GM19099 (cell line): ENCODE measurements around the gene LARGE1.

ENCODE experiments used
- POLR2A ChIP-seq: IDR thresholded peaks from 3 replicates; pipeline ENCODE4 v1.6.1; 2011; ENCODE audit warnings: low read depth; ENCODE audit not compliant: insufficient read length; ENCODE audit errors: extremely low read depth

The LARGE1 gene

GRCh38 chr22:33879796-33880195, 40.5 kb downstream of the LARGE1 start:
- no peak for TF ChIP-seq POLR2A

- no peak for TF ChIP-seq POLR2A
These were observed 45.0 kb downstream of the LARGE1 start for GRCh38 chr22:33875316-33875715.

- TF ChIP-seq POLR2A, result no peak
These were observed 46.1 kb downstream of the LARGE1 start for GRCh38 chr22:33874206-33874605.

GRCh38 chr22:33873666-33874065, 46.6 kb downstream of the LARGE1 start:
- TF ChIP-seq POLR2A, result no peak

GRCh38 chr22:33873186-33873585, 47.1 kb downstream of the LARGE1 start:
- no peak for TF ChIP-seq POLR2A

GRCh38 chr22:33871935-33872334, 48.3 kb downstream of the LARGE1 start:
- TF ChIP-seq POLR2A, result no peak

GRCh38 chr22:33869946-33870345, 50.3 kb downstream of the LARGE1 start:
- no peak for TF ChIP-seq POLR2A

GRCh38 chr22:33867971-33868370, 52.3 kb downstream of the LARGE1 start:
- TF ChIP-seq POLR2A, result no peak

- no peak for TF ChIP-seq POLR2A
These were observed 53.0 kb downstream of the LARGE1 start for GRCh38 chr22:33867118-33867866.

GRCh38 chr22:33866511-33866910, 53.8 kb downstream of the LARGE1 start:
- no peak for TF ChIP-seq POLR2A

- no peak for TF ChIP-seq POLR2A
These were observed 54.3 kb downstream of the LARGE1 start for GRCh38 chr22:33865996-33866395.

GRCh38 chr22:33865248-33865647, 55.0 kb downstream of the LARGE1 start:
- TF ChIP-seq POLR2A, result no peak

GRCh38 chr22:33864723-33865130, 55.5 kb downstream of the LARGE1 start:
- TF ChIP-seq POLR2A, result no peak

- no peak for TF ChIP-seq POLR2A
These were observed 58.9 kb downstream of the LARGE1 start for GRCh38 chr22:33861216-33861875.

- no peak for TF ChIP-seq POLR2A
These were observed 59.9 kb downstream of the LARGE1 start for GRCh38 chr22:33860386-33860785.

- no peak for TF ChIP-seq POLR2A
These were observed 61.0 kb downstream of the LARGE1 start for GRCh38 chr22:33859311-33859710.

GRCh38 chr22:33854724-33855123, 65.6 kb downstream of the LARGE1 start:
- TF ChIP-seq POLR2A, result no peak
